ENCODE results near the gene PPP1R12C. TPM values are rescaled to one million over a fixed set of nuclear protein-coding genes. Genes with fewer than 3 reads are reported as not detected.

Gene PPP1R12C
- total RNA-seq, 1 donor from 2014 or later: 120 TPM

DNA sequence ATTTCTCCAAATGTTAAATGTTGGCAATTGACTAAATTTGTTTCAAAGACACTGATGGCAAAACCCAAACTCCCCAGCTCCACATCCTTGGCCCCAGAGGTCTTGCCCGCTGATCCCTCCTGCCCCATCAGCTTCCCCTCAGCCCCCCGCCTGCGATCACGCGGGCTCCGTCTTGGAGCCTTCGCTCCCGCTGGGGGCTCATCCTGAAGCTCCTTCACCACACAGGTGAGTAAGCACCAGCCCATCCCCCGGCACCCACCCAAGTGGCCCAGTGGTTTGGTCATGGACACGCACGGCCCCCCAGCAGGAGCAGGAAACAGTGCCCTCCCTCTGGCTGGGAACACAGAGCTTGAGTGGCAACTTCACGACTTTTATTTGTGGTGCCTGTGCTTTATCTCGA is 26.9 kb downstream of the PPP1R12C start:
- intact Hi-C loops (cut with DNase I): no loop called here
- DNase-seq: no peak

GRCh38 chr19:55089342-55089944 is 28.0 kb downstream of the PPP1R12C start:
- no peaks in the 10 kb centered on the region for H3K9me3 ChIP-seq
- no peak for ATAC-seq
- DNase-seq: no peak
- peaks cover 8% of the 10 kb centered on the region for H3K27me3 ChIP-seq
- intact Hi-C loops (cut with DNase I): no loop called here
- no peak overlapping the region for H3K4me3 ChIP-seq
- peaks cover 23% of the 10 kb centered on the region for H3K4me1 ChIP-seq
- TF ChIP-seq, protein P1, sequence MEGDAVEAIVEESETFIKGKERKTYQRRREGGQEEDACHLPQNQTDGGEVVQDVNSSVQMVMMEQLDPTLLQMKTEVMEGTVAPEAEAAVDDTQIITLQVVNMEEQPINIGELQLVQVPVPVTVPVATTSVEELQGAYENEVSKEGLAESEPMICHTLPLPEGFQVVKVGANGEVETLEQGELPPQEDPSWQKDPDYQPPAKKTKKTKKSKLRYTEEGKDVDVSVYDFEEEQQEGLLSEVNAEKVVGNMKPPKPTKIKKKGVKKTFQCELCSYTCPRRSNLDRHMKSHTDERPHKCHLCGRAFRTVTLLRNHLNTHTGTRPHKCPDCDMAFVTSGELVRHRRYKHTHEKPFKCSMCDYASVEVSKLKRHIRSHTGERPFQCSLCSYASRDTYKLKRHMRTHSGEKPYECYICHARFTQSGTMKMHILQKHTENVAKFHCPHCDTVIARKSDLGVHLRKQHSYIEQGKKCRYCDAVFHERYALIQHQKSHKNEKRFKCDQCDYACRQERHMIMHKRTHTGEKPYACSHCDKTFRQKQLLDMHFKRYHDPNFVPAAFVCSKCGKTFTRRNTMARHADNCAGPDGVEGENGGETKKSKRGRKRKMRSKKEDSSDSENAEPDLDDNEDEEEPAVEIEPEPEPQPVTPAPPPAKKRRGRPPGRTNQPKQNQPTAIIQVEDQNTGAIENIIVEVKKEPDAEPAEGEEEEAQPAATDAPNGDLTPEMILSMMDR (IDR thresholded peaks at IDR 0.05): no peak
- H3K27ac ChIP-seq: no peak overlapping the region
- H3K36me3 ChIP-seq: peaks cover 28% of the 10 kb centered on the region

More for the DNA sequence above, 26.9 kb downstream of the PPP1R12C start:
- no peak overlapping the region for H3K27ac ChIP-seq
- ATAC-seq: no peak
- no peak overlapping the region for H3K4me3 ChIP-seq
- no peaks in the 10 kb centered on the region for H3K9me3 ChIP-seq
- peaks cover 38% of the 10 kb centered on the region for H3K36me3 ChIP-seq
- TF ChIP-seq, protein P1 (IDR thresholded peaks at IDR 0.05): no peak
- H3K27me3 ChIP-seq: peaks cover 8% of the 10 kb centered on the region
- peaks cover 23% of the 10 kb centered on the region for H3K4me1 ChIP-seq

GRCh38 chr19:55088543-55089341 is 28.7 kb downstream of the PPP1R12C start:
- peaks cover 25% of the 10 kb centered on the region for H3K36me3 ChIP-seq
- no peak overlapping the region for H3K4me3 ChIP-seq

DNA sequence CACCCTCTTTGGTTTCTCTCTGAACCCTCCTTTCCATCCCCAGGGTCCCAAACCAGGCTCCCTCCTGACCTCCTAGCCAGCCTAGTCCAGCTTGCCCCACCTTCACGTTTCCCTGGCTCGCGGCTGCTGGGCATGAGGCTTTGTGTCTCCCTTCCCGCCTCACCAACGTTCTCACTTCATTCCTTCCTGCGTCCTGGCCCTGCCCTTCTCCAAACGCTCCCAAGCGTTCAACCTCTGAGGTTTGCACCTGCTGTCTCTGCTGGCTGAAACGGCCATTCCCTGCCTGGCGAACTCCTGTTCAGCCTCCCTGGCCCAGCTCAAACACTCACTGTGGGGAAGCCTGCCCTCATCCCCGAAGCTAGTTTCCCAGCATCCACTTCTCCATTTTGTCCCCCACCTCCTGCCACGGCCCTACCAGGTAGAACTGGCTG is 29.4 kb downstream of the PPP1R12C start:
- H3K27ac ChIP-seq: no peak overlapping the region
- H3K4me1 ChIP-seq: peaks cover 23% of the 10 kb centered on the region
- TF ChIP-seq, protein P1 (IDR thresholded peaks at IDR 0.05): no peak
- H3K4me3 ChIP-seq: peak overlapping the region; percentile 51
- H3K36me3 ChIP-seq: peaks cover 25% of the 10 kb centered on the region
- no peaks in the 10 kb centered on the region for H3K9me3 ChIP-seq
- DNase-seq (no peak), ATAC-seq (no peak)
- peaks cover 18% of the 10 kb centered on the region for H3K27me3 ChIP-seq
- intact Hi-C loops (cut with DNase I): no loop called here

More at GRCh38 chr19:55088543-55089341, 28.7 kb downstream of the PPP1R12C start:
- Histone ChIP-seq H3K9me3 (no peaks in the 10 kb centered on the region), H3K4me1 (peaks cover 23% of the 10 kb centered on the region), H3K27me3 (peaks cover 13% of the 10 kb centered on the region), H3K27ac (no peak overlapping the region)
- DNase-seq (peak; percentile 91), ATAC-seq (peak; percentile 59)
- intact Hi-C loops (cut with DNase I): no loop called here
- TF ChIP-seq, protein P1 (IDR thresholded peaks at IDR 0.05): peak; percentile 91

GRCh38 chr19:55087542-55087901 is 29.9 kb downstream of the PPP1R12C start:
- TF ChIP-seq, protein P1 (IDR thresholded peaks at IDR 0.05): no peak
- H3K9me3 ChIP-seq: no peaks in the 10 kb centered on the region
- peaks cover 20% of the 10 kb centered on the region for H3K36me3 ChIP-seq
- peaks cover 21% of the 10 kb centered on the region for H3K27me3 ChIP-seq
- peak; percentile 1 for ATAC-seq
- peaks cover 23% of the 10 kb centered on the region for H3K4me1 ChIP-seq
- intact Hi-C loops (cut with DNase I): no loop called here
- H3K27ac ChIP-seq: no peak overlapping the region
- no peak for DNase-seq
- peak overlapping the region; percentile 51 for H3K4me3 ChIP-seq

Measured in upper lobe of right lung (tissue), 1 donor.